NB4 (cell line): ENCODE measurements around the gene FKBP9.
A peak's percentile ranks its signal among the peaks of the same experiment; 100 is the strongest.
"Not testable (repeated sequence)": the region's sequence is repeated elsewhere in the genome, so short reads cannot be mapped to it uniquely, and the experiment has no call there.

Experiments
- DNase-seq: peaks from one replicate; pipeline ENCODE4 v3.0.0; 2010; ENCODE audit warnings: low read depth
- H3K4me3 ChIP-seq: one replicate; pipeline ENCODE4 v1.5.1; 2011; ENCODE audit warnings: mild to moderate bottlenecking, low read depth, low read length, moderate library complexity
- CTCF ChIP-seq: IDR thresholded peaks from one replicate; pipeline ENCODE4 v1.5.1; 2012; ENCODE audit warnings: low read depth, low read length
- MAX ChIP-seq: IDR thresholded peaks from 2 replicates; pipeline ENCODE4 v1.6.1; 2011; ENCODE audit warnings: low read depth, low read length
- MYC ChIP-seq: IDR thresholded peaks from 2 replicates; pipeline ENCODE4 v1.6.1; 2011; ENCODE audit warnings: low read depth, low read length
- POLR2A ChIP-seq: IDR thresholded peaks from 2 replicates; pipeline ENCODE4 v1.6.1; 2011; ENCODE audit warnings: mild to moderate bottlenecking; ENCODE audit not compliant: insufficient read length; ENCODE audit errors: extremely low read depth

Gene FKBP9

DNA sequence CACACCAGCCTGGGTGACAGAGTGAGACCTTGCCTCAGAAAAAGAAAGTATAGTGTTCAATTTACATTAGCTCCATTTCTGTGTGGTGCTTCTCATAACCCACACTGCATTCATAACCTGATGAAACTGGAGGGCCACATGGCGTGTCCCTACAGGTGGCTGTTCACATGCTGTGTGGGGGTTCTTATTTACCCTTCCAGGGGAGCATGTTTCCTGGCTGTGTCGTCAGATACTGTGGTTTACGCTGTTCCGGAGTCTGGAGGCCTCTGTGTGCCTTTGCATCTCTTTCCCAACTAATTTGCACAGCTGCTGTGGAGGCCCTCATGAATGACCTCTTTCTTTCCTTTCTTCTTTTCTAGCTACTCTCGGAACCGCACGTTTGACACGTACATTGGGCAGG, 30.9 kb downstream of the FKBP9 start:
- peak; percentile 47 for DNase-seq
- TF ChIP-seq MYC (peak; percentile 33; the same call in 1 of the 2 replicates), MAX (peak; percentile 61; the same call in 1 of the 2 replicates)
- H3K4me3 ChIP-seq, result not testable (repeated sequence)

DNA sequence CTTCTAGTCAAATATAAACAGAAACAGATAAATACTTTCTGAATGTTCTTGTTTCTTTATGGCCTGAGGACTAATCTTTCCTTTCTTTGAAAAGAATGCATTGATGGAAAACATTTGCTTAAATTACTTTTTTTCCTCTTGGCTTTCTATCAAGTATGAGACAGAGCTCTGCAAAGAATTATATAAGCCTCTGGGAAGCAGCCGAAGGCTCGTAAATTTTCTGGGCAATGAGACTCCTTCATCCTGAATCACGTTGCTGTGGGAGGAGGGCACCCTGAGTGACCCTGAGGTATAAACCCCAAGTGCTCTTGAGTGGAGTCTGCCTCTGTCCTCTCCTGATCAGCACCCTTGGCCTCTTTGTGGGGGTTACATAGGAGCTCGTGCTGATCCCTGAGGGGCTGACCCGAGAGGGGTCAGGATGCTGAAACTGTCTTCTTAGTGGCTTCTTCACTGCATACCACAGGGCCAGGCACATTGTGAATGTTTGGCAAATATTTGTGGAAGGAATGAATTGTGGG, 33.9 kb downstream of the FKBP9 start:
- not testable (repeated sequence) for DNase-seq, H3K4me3 ChIP-seq

DNA sequence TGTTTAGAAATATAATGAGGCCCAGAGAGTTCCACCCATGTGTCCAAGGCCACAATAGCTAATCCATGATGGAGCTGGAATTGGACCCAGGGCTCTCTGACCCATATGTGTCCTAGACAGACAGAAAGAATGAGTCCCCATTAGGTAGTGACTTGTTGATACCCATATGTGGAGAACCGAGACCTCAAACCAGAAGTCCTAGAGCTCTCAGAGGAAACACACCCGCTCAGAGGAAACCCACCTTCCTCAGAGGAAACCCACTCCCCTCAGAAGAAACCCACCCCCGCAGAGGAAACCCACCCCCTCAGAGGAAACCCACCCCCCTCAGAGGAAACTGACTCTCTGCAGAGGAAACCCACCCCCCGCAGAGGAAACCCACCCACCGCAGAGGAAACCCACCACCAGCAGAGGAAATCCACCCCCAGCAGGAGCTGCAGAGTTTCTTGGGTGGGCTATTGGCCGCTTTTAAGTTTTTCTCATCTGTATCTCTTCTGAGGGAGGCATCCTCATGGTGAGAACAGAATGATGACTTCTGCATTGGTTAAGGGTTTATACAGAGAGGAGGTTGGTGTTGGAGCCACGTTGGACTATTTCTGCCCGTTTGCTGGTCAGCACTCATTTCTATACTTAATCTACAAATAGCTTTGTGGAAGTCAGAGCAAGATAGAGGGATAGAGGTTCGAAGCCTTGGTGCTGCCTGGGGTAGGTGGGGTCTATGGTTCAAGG, 34.9 kb downstream of the FKBP9 start:
- DNase-seq, H3K4me3 ChIP-seq: not testable (repeated sequence)

DNA sequence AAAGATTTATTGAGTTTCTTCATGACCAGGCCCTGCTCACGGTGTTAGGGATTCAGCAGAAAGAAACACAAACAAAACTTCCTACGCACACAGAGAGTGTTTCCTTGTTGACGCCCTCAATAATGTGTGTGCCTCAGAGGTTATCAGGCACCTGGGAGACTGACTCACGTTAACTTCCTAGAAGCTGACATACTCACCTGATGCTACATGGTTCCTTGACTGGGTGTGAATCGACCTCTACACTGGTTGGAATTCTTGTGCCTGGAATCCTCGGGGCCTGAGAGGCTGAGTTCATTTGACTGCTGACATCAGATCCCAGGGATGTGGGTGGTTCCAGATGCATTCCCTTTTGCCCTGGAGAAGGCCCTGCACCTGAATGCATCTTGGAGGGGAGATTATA, 35.5 kb downstream of the FKBP9 start:
- not testable (repeated sequence) for DNase-seq, H3K4me3 ChIP-seq

DNA sequence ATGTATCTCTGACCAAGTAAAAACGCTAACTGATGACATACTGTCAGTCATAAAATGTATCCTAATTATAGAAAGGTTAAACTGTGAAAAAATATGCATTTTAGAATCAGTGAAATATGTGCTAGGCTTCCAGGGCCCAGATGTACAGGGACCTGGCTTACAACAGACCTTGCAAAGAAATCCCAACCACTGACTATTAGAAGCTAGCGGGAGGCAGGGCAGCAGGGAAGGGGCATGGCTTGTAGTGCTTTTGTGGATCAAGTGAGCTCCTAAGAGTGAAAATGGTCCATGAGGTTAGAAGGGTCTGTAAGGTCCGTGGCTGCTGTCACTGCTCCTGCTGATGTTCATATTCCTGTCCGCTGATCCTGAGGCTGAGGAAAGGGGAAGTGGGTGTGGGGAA, 40.7 kb downstream of the FKBP9 start:
- DNase-seq, H3K4me3 ChIP-seq: not testable (repeated sequence)

- not testable (repeated sequence) for H3K4me3 ChIP-seq
- peak; percentile 23 for DNase-seq
Observed at GRCh38 chr7:32998361-32999171, 41.3 kb downstream of the FKBP9 start.

- H3K4me3 ChIP-seq, DNase-seq: not testable (repeated sequence)
Observed at GRCh38 chr7:32999380-32999779, 42.1 kb downstream of the FKBP9 start.

- not testable (repeated sequence) for H3K4me3 ChIP-seq, DNase-seq
Observed at GRCh38 chr7:33003111-33003510, 45.9 kb downstream of the FKBP9 start.

DNA sequence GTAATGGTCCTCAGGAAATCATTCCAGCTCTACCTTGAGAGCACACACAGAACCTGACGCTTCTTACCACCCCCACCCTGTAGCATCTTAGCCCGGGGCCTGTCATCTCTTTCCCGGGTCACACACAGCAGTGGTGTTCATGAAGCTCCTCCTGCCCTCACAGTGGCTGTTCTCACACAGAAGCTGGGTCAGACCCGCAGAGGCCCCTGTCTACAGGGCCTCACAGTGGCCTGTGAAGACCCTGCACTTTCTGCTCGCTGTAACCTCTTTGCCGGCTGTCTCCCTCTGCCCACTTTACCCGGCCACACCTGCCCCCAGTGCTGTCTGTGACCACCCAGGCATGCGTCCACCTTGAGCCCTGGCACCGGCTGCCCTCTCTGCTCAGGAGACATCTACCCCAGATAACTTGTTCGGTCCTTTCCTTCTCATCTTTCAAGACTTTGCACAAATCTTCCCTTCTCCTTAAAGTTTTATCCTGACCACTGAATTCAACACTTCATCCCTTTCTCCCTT, 46.9 kb downstream of the FKBP9 start:
- not testable (repeated sequence) for H3K4me3 ChIP-seq, DNase-seq

DNA sequence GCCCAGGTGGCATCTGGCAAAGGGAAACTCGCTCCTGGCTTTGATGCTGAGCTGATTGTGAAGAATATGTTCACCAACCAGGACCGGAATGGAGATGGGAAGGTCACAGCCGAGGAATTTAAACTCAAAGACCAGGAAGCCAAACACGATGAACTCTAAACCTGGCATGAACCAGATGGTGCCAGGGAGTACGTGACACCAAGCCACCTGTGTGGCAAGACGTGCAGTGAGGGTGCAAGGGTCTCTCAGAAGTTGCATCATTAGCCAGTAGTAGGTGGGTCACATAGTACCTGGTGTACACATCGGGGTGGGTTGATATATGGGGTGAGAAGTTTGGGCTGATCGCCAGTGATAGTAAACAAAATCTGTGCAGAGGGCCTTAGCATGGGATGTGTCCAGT, 48.0 kb downstream of the FKBP9 start:
- DNase-seq, H3K4me3 ChIP-seq: not testable (repeated sequence)

- not testable (repeated sequence) for DNase-seq
Observed at GRCh38 chr7:33005690-33006089, 48.5 kb downstream of the FKBP9 start.

GRCh38 chr7:33009734-33010133, 52.5 kb downstream of the FKBP9 start:
- no peak for TF ChIP-seq POLR2A
- TF ChIP-seq MYC, result no peak
- no peak for TF ChIP-seq MAX
- no peak for TF ChIP-seq CTCF
- H3K4me3 ChIP-seq, result no peak overlapping the region
- no peak for DNase-seq

More at GRCh38 chr7:33005690-33006089, 48.5 kb downstream of the FKBP9 start:
- not testable (repeated sequence) for H3K4me3 ChIP-seq
